K562 (cell line): Measurements from ENCODE around the gene RBM15. TPM values are rescaled to one million over a fixed set of nuclear protein-coding genes. Genes with fewer than 3 reads are reported as not detected.

Experiments used
- FOXK2 ChIP-seq, 2 experiments: fragments of 450-650 bp; IDR thresholded peaks in 1 of 2; conservative IDR thresholded peaks in 1 of 2; 2 replicates each; pipeline ENCODE4 v1.6.1; 2016; ENCODE audit warnings: low read depth in 2 of 2, mild to moderate bottlenecking in 1 of 2
- POLR2B ChIP-seq: fragments of 450-650 bp; IDR thresholded peaks from 2 replicates; pipeline ENCODE4 v1.6.1; 2018; ENCODE audit warnings: low read depth; ENCODE audit not compliant: partially characterized antibody
- ZNF584 ChIP-seq: fragments of 200-800 bp; sonication (Bioruptor generic); IDR thresholded peaks from 2 replicates; pipeline ENCODE4 v1.6.1; 2016; ENCODE audit warnings: low read depth, mild to moderate bottlenecking, missing genetic modification characterization, missing compliant biosample characterization
- polyA plus RNA-seq, 8 experiments: library from polyadenylated mRNA; depleted of rRNA in 4 of 8; stranded (reverse) in 5 of 8; unstranded in 3 of 8; fragments of >200 nt; fragmentation: Nextera tagmentation in 2 of 8; fragmentation: Illumina TruSeq in 1 of 8; extraction: Ambion mirVana in 2 of 8; extraction: Trizol in 1 of 8; gene quantifications; 2 replicates each; pipeline versions ENCODE4 v1.2.1 to v1.2.3, GENCODE V29; 2011 to 2014; ENCODE audit warnings: inconsistent platforms in 1 of 8, missing spikeins in 1 of 8
- total RNA-seq, 7 experiments: library from RNA; depleted of rRNA in 6 of 7; stranded (reverse); fragments of >200 nt in 6 of 7; fragmentation: Illumina TruSeq in 2 of 7; extraction: Trizol in 2 of 7; gene quantifications; 2 replicates each; pipeline versions ENCODE4 v1.2.1 to v1.2.3, GENCODE V29; 2011 to 2021; ENCODE audit warnings: low replicate concordance in 1 of 7
- TF ChIP-seq, protein P1 (sequence below): sonication (generic); formaldehyde crosslinking; IDR thresholded peaks from 2 replicates; pipeline ENCODE4 v1.8.0; 2023; ENCODE audit warnings: mild to moderate bottlenecking, missing genetic modification reagents
- TF ChIP-seq, protein P2 (sequence below): fragments of 200-800 bp; sonication (Bioruptor generic); IDR thresholded peaks from 2 replicates; pipeline ENCODE4 v1.6.1; 2016; ENCODE audit warnings: missing genetic modification characterization, missing compliant biosample characterization

RBM15 gene
- total and polyA plus RNA-seq, 9 of the 15 experiments (the other 6 are each of a cell fraction or from before 2014, with no cell fraction given): 2.4 to 63.4 (median 28.2) TPM

DNA sequence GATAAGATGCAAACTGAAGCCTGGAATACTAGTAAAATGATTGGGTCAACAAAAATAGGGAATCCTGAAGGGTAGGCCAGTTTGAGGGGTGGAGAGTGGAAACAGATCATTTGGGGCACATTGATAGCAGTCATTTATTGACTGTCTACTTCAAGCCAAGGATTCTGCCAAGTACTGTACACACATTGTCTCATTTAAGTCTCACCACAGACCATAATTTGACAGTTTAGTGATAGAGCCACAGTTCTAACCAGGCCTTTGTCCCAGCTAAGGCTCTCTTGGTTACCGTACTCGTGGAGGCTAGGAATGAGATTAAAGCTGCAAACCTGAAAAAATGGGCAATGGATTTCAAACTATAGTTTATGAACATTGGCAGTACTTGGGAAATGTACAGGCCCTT is 11.2 kb downstream of the RBM15 start (continued):
- TF ChIP-seq, protein P1, sequence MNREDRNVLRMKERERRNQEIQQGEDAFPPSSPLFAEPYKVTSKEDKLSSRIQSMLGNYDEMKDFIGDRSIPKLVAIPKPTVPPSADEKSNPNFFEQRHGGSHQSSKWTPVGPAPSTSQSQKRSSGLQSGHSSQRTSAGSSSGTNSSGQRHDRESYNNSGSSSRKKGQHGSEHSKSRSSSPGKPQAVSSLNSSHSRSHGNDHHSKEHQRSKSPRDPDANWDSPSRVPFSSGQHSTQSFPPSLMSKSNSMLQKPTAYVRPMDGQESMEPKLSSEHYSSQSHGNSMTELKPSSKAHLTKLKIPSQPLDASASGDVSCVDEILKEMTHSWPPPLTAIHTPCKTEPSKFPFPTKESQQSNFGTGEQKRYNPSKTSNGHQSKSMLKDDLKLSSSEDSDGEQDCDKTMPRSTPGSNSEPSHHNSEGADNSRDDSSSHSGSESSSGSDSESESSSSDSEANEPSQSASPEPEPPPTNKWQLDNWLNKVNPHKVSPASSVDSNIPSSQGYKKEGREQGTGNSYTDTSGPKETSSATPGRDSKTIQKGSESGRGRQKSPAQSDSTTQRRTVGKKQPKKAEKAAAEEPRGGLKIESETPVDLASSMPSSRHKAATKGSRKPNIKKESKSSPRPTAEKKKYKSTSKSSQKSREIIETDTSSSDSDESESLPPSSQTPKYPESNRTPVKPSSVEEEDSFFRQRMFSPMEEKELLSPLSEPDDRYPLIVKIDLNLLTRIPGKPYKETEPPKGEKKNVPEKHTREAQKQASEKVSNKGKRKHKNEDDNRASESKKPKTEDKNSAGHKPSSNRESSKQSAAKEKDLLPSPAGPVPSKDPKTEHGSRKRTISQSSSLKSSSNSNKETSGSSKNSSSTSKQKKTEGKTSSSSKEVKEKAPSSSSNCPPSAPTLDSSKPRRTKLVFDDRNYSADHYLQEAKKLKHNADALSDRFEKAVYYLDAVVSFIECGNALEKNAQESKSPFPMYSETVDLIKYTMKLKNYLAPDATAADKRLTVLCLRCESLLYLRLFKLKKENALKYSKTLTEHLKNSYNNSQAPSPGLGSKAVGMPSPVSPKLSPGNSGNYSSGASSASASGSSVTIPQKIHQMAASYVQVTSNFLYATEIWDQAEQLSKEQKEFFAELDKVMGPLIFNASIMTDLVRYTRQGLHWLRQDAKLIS (CRISPR knock-in tag): 0 out of 2 replicates have a peak, but pooled peaks have one; percentile 18
- TF ChIP-seq ZNF584 (CRISPR knock-in tag) (no peak), POLR2B (peak; percentile 4), FOXK2 (conservative IDR thresholded peaks at IDR 0.05 in 1 of 2, IDR thresholded peaks at IDR 0.05 in 1 of 2; ENCODE audit: low read depth in 2 of 2) (no peak)
- TF ChIP-seq, protein P2, sequence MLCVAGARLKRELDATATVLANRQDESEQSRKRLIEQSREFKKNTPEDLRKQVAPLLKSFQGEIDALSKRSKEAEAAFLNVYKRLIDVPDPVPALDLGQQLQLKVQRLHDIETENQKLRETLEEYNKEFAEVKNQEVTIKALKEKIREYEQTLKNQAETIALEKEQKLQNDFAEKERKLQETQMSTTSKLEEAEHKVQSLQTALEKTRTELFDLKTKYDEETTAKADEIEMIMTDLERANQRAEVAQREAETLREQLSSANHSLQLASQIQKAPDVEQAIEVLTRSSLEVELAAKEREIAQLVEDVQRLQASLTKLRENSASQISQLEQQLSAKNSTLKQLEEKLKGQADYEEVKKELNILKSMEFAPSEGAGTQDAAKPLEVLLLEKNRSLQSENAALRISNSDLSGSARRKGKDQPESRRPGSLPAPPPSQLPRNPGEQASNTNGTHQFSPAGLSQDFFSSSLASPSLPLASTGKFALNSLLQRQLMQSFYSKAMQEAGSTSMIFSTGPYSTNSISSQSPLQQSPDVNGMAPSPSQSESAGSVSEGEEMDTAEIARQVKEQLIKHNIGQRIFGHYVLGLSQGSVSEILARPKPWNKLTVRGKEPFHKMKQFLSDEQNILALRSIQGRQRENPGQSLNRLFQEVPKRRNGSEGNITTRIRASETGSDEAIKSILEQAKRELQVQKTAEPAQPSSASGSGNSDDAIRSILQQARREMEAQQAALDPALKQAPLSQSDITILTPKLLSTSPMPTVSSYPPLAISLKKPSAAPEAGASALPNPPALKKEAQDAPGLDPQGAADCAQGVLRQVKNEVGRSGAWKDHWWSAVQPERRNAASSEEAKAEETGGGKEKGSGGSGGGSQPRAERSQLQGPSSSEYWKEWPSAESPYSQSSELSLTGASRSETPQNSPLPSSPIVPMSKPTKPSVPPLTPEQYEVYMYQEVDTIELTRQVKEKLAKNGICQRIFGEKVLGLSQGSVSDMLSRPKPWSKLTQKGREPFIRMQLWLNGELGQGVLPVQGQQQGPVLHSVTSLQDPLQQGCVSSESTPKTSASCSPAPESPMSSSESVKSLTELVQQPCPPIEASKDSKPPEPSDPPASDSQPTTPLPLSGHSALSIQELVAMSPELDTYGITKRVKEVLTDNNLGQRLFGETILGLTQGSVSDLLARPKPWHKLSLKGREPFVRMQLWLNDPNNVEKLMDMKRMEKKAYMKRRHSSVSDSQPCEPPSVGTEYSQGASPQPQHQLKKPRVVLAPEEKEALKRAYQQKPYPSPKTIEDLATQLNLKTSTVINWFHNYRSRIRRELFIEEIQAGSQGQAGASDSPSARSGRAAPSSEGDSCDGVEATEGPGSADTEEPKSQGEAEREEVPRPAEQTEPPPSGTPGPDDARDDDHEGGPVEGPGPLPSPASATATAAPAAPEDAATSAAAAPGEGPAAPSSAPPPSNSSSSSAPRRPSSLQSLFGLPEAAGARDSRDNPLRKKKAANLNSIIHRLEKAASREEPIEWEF (CRISPR knock-in tag): no peak
